Activated T-cell treated with anti-CD3 and anti-CD28 coated beads, Interleukin-2, amount 50 U/mL, for 48 hours (primary cell): ENCODE measurements around the gene COL11A1.
"Not testable (repeated sequence)": the region's sequence is repeated elsewhere in the genome, so short reads cannot be mapped to it uniquely, and the experiment has no call there.

Source experiments
- DNase-seq, 2 experiments: peaks; one replicate each; pipeline ENCODE4 v3.0.0-alpha.2; 2020

COL11A1 gene

DNA sequence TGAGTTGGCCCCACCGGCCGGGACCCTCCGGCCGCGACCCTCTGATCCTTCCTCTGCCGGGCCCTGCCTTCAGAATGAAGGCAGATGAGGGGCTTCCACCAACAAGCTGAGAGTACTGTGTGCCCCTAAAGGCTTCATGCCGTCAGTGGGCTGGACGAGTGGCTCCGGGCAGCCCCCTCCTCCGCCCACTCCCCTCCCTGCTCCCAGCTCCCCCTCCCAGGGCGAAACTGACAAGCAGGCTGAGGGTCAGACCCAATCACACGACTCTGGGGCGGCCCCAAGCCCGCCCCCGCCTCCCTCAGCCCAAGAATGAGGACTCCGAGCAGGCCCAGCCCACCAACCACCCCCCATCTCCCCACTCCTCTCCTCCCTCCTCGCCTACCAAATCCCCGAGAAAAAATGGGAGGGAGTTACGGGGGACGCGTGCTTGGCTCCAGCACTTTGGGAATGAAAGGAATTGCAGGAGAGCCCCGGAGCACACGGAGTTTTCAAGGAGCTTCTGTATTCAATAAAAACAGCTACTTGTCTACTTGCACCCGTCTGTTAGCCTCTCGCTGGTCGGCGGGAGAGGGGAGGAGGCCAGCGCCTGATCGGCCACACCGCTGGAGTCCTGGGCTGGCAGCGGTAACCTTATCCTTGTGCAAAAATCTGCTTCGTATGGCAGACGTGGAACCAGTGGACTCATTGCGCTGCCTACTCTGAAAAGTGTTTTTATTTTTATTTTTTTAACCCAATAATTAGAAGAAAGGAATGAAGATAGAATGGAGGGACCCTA, at the start of gene COL11A1:
Gene COL11A1, minus strand, starts transcription at position 147 of the 775 bp plus-strand sequence. CDS start 344 bp downstream, outside the sequence.
- no peak for DNase-seq

DNA sequence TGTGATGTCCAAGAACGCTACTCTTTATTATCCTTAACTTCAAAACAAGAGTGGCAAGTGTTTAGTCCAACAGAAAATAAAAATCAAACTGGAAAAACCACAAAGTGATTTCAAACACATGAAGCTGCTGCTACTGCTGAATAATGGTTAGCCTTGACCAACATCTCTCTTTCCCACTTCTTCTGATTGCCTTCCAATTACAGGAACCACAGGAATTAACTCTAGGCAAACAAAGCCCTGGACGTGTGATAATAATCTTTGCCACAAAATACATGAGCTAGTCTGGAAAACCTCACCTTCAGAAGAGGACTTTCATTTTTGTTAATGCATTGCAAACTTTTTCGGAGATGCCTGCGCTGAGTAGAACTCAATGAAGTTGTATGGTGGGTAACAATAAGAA, 48.6 kb upstream of the COL11A1 start:
- DNase-seq, result no peak

DNA sequence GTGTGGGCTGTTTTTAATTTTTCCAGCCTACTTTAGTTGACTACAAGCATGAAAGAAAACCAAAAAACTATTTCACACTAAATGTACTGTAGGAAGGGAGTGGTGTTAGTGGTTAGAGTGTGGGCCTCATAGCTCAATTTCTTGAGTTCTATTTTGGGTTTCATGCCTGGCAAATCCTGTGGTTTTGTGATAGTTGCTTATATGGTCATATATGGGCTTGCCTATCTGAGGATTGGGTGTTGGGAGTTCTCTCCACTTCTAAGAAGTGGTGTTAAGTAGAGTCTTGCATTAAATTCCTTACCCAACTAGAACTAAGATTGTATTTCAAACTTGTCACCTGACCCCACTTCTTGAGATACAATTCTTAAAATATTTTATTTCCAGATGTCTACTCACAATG, 37.8 kb upstream of the COL11A1 start:
- no peak for DNase-seq

DNA sequence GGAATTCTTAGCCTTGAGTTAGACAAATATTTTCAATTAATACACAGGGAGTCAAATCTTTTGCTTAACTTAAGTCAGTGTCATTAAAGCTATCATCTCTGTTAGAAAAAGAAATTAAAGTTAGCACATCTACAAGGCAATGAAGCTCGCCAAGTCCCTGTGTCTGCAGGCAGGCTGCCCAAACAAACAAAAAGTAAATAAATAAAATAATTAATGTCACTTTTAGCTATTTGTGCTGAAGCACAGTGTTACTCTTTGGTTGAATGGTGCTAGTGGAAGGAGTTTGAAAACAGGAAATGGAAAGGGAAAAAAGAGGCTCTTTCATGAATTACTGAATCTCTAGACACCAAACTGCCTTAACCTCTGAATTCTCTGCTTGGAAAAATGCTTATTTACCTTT, 37.1 kb upstream of the COL11A1 start:
- DNase-seq, result no peak

DNA sequence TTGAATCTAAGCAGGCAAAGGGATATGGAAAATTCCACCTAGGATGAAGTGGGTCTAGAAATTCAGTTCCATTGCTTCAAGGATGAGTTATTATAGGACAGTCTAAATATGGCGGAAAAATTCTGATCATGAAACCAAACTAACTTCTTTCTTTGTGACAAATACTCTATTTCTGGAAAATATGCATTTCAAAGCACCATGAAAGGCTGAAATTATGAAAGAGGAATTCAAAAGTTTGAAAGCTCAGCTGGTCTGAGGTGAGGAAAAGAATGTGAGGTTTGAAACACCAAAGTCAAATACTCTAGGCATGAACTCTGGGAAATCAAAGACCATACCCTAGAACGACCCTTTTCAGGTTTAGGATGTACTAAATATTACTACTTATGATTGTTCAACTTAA, 36.4 kb upstream of the COL11A1 start:
- DNase-seq, result no peak

DNA sequence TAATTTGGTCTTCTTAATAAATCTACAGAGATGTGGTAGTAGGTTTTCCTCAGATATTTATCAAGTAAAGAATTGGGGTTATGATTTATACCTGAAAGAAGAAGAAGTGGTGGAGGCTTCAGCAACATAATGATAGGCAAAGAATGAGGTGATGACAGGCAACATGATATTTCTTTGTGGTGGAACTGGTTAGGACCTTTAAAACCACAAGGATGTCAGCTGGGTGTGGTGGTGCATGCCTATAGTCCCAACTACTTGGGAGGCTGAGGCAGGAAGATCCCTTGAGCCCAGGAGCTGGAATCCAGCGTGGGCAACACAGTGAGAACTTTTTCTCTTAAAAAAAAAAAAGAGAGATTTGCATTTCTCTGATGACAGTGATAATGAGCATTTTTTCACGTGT, 34.1 kb upstream of the COL11A1 start:
- DNase-seq, result no peak

DNA sequence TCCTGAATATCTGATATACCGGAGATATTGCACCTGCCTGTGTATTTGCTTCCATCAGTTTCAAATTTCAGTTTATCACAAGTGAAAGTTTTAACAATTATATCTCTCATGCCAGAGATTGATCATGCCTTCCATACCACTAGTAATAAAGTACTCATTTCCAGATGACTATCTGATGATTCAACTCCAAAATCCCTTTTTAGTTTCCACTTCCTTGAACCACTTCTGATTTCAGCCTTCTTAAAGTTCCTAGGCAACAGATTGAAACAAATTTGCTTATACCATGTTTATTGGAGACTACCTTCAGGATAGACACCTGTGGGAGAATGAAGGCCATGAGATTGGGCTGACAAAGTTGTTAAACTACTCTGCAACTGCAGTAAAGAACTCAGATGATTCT, 21.5 kb upstream of the COL11A1 start:
- no peak for DNase-seq

DNA sequence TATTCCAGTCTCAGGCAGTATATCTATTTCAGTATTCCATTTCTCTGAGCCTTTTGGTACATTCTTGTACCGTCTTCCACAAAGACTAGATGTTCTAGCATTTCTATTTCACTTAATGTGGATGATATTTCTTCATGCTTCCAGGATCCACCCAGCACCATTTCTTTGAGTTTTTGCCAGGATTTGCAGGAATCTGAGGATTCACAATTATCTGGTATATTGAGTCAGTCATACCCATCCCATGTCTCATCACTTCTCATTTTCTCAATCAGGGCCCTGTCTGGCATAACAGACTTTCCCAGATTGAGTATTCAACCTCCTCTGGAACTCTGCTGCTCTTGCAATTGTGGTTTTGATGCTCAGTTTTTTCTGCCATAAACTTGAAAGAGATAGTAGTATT, 20.9 kb upstream of the COL11A1 start:
- DNase-seq, result no peak

DNA sequence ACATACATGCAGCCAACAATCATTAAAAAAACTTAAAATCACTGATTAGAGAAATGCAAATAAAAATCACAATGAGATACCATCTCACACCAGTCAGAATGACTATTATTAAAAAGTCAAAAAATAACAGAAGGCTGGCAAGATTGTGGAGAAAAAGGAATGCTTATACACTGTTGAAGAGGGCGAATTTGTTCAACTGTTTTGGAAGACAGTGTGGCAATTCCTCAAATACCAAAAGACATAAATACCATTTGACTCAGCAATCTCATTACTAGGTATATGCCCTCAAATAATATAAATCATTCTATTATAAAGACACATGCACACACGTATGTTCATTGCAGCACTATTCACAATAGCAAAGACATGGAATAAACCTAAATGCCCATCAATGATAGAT, 19.9 kb upstream of the COL11A1 start:
- DNase-seq, result not testable (repeated sequence)

DNA sequence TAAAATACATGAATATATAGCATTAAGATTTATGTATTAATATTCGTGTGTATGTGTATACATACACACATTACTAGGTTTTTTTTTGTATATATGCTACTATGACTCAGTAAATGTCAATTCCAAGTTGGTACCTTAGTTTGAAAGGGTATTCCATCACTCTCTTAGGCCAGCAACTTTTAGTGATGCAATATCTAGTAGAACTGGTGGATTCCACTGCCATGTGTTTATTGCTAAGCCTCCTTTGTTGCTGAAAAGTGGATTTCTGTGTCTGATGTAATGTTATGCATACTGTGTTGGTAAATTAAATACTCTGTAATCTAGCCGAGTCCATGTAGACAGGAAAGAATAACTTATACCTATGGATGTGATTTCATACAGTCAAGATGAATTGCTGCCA, 16.9 kb upstream of the COL11A1 start:
- no peak for DNase-seq

DNA sequence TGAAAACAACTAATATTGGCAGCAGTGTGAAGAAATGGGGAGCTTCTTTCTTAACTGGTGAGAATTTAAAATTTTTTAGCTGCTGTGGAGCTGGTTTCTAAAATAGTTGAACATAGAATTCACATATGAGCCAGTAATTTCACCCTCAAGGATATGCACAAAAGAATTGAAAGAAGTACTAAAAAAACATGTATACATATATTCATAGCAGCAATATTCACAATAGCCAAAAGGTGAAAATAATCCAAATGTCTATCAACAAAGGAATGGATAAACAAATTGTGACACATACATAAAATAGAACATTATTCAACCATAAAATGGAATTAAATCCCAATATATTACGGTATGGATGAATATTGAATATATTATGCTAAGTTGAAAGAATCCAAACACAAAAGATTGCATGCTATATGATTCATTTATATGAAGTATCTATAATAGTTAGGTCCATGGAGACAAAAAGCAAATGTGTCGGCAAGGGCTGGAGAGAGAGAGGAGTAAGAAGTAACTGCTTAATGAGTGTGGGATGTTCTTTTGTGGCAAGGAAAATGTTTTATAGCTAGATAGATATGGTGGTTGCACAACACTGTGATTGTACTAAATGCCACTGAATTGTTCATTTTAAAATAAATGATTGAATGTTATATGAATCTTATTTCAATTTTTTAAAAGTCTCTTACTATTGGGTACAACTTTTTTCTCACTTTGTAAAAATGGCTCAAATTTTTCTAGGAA, 14.8 kb upstream of the COL11A1 start:
- DNase-seq, result no peak

DNA sequence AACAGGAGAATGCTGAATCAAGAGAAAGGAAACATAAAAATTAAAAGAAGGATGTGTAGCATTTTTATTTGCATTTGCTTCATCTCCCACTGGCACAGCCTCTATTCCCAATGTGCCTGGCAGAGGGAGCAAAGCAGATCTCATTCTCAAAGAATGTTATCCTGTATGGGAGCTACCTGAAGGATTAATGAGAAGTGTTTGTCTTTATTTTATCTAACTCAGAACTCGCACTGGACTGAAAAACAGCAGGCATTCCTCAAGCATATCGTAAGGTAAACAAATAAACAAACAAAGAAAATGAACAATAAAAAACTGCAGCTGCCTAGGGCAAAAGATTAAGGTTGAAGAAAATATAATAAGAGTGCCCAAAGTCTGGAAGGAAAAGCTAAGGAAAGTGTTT, 12.7 kb upstream of the COL11A1 start:
- no peak for DNase-seq

DNA sequence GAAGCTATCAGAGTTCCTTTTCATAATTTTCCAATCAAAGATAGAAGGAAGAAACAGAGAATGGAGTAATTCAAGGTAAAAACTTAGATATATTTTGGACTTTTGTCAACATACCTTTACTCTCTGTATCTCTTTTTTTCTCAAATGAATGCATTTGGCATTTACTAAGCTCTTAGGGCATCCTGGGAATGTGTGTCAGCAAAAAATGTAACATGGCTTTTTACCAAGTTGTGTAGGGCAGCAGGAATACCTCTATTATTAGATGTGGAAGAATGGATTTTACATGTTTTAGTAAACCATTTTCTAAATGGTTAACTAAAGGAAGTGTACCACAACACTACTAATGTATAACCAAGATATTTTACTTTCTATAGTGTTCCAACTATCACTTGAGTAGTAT, 4.2 kb upstream of the COL11A1 start:
- no peak for DNase-seq

DNA sequence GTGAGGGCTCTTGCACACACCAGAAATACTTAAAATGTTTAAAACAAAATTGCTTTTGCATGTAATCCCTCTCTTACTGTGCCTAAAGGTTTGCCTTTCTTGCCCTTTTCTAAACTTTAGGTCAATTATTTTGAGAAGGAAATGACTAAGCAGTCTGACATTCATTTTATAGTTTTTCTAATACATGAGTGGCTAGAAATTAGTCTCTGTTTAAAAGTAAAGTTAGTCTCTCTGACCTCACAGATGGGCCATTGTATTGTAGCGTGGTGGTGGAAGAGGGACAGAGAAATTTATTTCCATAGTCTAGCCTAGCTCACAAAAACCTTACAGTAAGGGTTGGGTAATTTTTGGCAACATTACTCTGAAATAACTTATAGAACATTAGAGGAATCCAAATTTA, 3.6 kb upstream of the COL11A1 start:
- DNase-seq, result no peak

DNA sequence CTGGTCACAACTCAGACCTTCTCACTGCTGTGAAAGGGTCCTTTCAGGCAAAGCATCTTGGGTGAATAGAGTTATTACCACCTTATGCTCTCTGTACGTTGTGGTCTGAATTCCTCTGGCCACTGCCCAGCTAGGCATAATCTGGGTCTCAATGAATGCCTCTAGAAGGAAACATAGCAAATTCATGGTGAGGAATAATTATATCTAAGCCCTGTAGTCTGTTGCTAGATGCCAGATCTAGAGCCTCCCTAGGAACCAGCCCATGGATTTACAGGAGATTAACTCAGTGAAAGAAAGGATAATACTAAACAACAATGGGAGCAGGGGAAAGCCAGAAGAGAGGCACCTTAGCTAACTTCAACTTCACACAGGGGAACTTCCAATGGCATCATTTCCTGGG, 2.4 kb upstream of the COL11A1 start:
- no peak for DNase-seq

DNA sequence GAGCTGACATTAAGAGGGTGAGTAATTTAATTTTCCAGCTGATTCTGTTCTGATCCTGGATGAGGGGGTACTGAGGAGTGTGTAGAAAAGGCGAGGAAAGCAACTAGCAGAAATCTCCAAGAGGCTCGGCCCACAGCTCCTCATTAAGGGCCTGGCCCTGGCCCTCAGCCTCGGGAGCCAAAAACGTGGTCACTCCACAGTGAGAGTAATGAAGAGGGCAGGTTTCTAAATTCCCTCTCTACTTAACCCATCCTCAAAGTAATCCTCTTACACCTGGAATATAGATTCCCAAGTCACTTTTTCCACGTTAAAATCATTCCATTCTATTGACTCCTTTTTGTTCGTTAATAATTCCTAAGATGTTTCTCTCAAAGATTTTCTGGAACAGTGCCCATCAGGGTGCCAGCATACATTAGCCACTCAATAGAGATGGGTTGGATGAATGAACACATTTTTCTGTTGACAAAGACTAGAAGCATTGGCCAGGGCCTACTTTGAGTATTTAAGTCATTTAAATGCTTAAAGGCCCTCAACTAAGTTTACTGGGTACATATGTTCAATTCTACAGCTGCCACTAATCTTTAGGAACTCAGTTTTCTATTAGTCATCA, 1.1 kb upstream of the COL11A1 start:
- no peak for DNase-seq

DNA sequence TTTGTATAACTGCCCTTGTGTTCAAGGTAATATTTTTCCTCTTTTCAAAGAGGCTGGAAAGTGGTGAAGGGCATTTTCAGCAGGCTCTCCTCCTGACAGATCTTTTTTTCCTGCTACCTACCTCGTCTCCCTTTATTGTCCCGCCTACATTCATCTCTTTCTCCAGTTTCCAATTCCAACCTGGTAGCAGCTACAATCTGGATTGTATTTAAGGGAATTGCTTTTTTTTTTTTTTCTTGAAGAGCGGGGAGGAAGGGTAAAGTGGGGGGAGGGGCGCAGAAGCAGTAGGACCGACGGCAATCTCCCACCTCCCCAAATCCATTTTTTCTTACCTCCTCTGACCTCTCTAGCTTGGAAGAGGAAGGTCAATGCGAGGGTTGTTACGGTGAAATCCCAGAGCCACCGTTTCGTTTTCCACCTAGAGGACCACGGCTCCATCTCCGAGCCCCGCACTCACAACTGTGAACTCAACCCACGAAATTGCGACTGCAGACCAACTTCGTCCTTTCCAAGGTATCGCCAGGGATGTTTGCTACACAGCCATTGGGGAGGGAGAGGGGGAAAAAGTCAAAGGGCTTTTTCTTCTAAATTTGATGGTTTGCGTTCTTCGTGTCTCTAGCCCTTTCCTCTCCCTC, 464 bp downstream of the COL11A1 start:
- no peak for DNase-seq

DNA sequence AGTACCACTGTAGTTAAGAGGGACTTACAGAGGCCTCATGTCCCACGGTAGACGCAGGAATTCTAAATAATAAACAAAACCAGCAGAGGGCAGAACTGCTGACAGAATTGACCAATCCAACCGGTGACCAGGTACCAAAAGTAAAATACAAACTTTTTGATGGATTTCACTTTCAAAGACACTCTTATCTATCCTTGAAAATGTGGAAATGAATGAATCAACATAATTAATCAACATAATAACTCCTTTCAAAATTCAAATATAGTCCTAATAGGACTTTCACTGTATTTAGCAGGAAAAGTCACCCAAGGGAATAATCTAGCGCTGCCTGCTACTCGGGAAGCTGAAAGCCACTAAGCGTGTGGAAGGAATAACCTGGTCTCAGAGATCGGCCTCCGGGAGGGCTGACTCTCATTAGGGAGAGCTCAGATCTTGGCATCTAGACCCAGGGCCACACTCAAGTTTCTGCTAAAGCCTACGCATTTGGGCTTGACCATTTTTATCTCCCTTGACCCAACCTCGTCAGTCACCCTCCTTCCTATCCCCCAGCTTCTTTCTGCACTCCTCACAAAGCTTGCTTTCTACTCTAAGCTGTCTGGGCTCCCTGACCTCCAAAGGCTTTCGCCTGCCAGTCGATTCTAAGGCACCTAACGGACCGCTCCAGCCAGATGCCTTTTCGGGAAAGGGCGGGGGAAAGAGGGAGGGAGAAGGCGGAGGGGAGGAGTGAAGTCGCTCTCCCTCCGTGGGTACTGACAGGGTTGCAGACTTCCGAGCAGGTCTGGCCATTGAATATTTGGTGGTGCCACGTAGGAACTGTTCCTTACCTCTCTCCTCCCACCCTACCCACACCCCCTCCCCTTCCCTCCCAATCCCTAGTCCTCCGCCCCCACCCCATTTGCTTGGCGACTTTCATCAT, 1.6 kb downstream of the COL11A1 start:
- DNase-seq, result no peak

DNA sequence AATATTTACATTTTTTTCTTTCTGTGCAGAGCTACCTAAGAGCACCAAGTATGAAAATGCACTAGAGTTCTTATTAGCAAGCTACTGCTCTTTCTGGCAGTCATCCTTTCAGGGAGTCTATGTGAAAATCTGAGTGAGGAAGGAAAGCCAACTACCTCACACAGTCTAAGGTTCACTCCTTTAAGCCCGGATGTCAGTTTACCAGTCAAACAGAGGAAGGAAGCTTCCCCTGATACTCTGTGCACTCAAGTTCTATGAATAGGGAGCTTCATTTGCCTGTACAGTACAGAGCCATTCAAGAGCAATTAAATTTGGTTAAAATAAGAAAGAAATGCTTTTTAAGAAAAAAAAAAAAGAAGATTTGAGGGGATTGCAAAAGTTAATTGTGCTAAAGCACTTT, 6.9 kb downstream of the COL11A1 start:
- no peak for DNase-seq

DNA sequence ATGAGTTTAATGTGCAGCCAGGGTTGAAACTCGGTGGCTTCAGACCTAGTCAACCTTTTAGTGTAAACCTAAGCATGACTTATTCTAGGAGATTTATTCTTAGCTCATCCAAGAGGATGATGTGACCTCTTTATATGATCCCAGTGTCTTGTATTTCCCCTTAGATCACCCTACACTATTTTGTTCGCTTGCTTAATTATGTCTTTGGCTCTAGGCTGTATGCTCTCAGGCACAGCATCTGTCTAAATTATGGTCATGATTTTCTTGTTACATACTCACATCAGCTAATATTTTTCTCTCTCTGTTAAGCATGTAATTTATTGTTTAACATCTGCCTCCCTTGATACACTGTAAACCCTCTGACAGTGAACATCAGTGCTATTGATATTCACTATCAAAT, 19.1 kb downstream of the COL11A1 start:
- no peak for DNase-seq

DNA sequence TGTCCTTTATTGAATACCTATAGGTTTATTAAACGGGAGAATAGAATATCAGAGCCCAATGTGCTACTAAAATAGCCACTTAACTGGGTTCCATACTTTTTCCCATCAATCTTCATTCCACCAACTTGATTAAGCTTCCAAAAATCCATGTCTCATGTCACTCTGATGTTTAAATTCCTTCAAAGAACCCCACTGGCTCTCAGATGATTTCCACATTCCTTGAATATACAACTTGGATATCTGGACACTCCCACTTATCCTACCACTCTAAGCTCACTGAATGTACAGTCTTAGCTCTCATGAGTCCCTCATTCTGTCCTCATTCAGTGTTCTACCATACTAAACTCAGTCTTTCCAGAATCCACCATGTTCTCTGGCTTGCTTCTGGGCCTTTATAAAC, 21.1 kb downstream of the COL11A1 start:
- no peak for DNase-seq

DNA sequence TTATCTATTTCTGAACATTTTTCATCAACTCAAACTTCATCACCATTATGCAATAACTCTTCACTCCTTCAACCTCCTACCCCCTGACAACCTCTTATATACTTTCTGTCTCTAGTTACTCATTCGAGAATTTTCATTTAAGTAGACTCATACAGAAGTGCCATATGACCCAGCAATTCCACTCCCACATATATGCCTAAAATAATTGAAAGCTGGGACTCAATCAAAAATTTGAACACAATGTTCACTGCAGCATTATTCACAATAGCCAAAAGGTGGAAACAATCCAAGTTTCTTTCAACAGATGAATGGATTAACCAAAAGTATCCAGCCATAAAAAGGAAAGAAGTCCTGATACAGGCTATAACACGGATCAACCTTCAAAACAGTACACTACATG, 24.1 kb downstream of the COL11A1 start:
- DNase-seq, result no peak
